Neural cell (in vitro differentiated cells): ENCODE data around the gene FSTL1.
A peak's percentile ranks its signal among the peaks of the same experiment; 100 is the strongest.

ENCODE experiments used
- CTCF ChIP-seq: fragments of 450-650 bp; IDR thresholded peaks from 2 replicates; pipeline ENCODE4 v1.5.1; 2014; ENCODE audit warnings: antibody characterized with exemption, mild to moderate bottlenecking, moderate library complexity; ENCODE audit not compliant: poor library complexity, severe bottlenecking
- POLR2AphosphoS5 ChIP-seq: IDR thresholded peaks from 2 replicates; pipeline ENCODE4 v1.6.1; 2012
- TAF1 ChIP-seq: IDR thresholded peaks from 2 replicates; pipeline ENCODE4 v1.6.1; 2012; ENCODE audit warnings: low read depth

GRCh38 chr3:120348991-120349854, 101.6 kb downstream of the FSTL1 start, which contains the start of gene LRRC58:
- TF ChIP-seq TAF1, result no peak
- TF ChIP-seq POLR2AphosphoS5, result peak; percentile 73
- TF ChIP-seq CTCF, result peak; percentile 85
